Left ventricle myocardium inferior (tissue), 1 donor: Measurements from ENCODE around the gene FLT1. TPM values are rescaled to one million over a fixed set of nuclear protein-coding genes. Genes with fewer than 3 reads are reported as not detected.
A peak's percentile ranks its signal among the peaks of the same experiment; 100 is the strongest.

Source experiments
- DNase-seq: peaks from one replicate; pipeline ENCODE4 v3.0.0-alpha.2; 2020
- H3K27ac ChIP-seq: fragments of 200-600 bp; replicated peaks from 2 replicates; pipeline ENCODE4 v1.8.0; 2021
- H3K27me3 ChIP-seq: fragments of 200-600 bp; 2 replicates; pipeline ENCODE4 v1.8.0; 2021; ENCODE audit warnings: low read depth
- H3K36me3 ChIP-seq: fragments of 200-600 bp; 2 replicates; pipeline ENCODE4 v1.8.0; 2021
- H3K4me1 ChIP-seq: fragments of 200-600 bp; 2 replicates; pipeline ENCODE4 v1.8.0; 2021
- H3K4me3 ChIP-seq: fragments of 200-600 bp; 2 replicates; pipeline ENCODE4 v1.8.0; 2021; ENCODE audit warnings: mild to moderate bottlenecking, moderate library complexity
- H3K9me3 ChIP-seq: fragments of 200-600 bp; replicated peaks from 2 replicates; pipeline ENCODE4 v1.8.0; 2021
- intact Hi-C: fragments of 100-400 bp; cut with micrococcal nuclease; formaldehyde crosslinking; loops from one replicate; pipeline ENCODE4 v1.11.0; 2022
- total RNA-seq: library from RNA; stranded (reverse); fragmentation: NEBNext Ultra II Directional; extraction: Animal tissue kit (Norgen Biotek cat#: 25700); gene quantifications from one replicate; pipeline ENCODE4 v1.2.1, GENCODE V29; 2021
- TF ChIP-seq, protein P1 (sequence below): fragments of 200-600 bp; IDR thresholded peaks from 2 replicates; pipeline ENCODE4 v1.8.0; 2021; ENCODE audit warnings: antibody characterized with exemption, mild to moderate bottlenecking, borderline replicate concordance
- donor health status: DM: no; HTN: yes; CAD: no; lungs with severe emphysema.

Gene FLT1
- total RNA-seq, 1 donor from 2014 or later = 40.7 TPM

DNA sequence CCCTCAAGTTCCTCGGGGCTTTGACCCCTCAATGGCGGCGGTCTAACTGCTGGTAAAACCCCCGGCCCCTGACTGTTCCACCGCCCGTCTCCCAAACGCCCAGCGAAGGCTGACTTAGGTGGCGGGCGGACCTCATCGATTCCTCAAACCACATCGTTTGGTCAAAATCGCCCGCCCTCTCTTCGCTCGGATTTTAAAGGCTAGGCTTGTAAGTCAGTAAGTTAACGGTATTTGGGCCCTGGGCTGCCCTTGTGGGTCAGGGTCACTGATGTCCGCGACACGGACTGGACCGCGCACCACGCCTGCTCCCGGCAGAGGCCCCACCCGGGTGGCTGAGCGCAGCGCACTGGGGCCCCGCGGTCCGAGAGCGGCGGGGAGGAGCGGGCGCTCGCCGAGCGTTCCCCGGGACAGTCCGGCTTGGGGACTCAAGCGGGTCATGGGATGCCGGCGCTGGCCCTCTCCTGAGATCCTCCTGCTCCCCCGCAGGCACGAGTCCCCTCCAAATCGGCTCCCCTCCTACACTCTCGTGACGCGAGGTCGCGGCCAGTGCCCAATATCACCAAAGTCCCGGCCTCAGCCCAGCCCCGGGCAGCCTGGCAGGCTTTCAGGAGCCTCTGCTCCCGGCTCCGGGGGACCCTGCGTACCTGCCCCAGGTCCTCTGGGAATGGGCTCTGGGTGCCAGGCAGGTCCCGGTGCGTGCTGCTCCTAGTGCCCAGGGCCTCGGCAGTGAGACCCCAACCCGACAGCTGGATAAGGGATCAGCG, 1.0 kb downstream of the FLT1 start:
- H3K27ac ChIP-seq = peak overlapping the region; percentile 92
- H3K27me3 ChIP-seq = peaks cover 82% of the 10 kb centered on the region
- intact Hi-C loops = loop anchor here (10.0 kb wide), 1 partner anchor 141 kb away; no protein-coding TSS in a partner anchor
- no peaks in the 10 kb centered on the region for H3K36me3 ChIP-seq
- no peaks in the 10 kb centered on the region for H3K9me3 ChIP-seq
- peaks cover 48% of the 10 kb centered on the region for H3K4me1 ChIP-seq
- H3K4me3 ChIP-seq = peak overlapping the region; percentile 75
- TF ChIP-seq, protein P1, sequence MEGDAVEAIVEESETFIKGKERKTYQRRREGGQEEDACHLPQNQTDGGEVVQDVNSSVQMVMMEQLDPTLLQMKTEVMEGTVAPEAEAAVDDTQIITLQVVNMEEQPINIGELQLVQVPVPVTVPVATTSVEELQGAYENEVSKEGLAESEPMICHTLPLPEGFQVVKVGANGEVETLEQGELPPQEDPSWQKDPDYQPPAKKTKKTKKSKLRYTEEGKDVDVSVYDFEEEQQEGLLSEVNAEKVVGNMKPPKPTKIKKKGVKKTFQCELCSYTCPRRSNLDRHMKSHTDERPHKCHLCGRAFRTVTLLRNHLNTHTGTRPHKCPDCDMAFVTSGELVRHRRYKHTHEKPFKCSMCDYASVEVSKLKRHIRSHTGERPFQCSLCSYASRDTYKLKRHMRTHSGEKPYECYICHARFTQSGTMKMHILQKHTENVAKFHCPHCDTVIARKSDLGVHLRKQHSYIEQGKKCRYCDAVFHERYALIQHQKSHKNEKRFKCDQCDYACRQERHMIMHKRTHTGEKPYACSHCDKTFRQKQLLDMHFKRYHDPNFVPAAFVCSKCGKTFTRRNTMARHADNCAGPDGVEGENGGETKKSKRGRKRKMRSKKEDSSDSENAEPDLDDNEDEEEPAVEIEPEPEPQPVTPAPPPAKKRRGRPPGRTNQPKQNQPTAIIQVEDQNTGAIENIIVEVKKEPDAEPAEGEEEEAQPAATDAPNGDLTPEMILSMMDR = no peak
- no peak for DNase-seq

DNA sequence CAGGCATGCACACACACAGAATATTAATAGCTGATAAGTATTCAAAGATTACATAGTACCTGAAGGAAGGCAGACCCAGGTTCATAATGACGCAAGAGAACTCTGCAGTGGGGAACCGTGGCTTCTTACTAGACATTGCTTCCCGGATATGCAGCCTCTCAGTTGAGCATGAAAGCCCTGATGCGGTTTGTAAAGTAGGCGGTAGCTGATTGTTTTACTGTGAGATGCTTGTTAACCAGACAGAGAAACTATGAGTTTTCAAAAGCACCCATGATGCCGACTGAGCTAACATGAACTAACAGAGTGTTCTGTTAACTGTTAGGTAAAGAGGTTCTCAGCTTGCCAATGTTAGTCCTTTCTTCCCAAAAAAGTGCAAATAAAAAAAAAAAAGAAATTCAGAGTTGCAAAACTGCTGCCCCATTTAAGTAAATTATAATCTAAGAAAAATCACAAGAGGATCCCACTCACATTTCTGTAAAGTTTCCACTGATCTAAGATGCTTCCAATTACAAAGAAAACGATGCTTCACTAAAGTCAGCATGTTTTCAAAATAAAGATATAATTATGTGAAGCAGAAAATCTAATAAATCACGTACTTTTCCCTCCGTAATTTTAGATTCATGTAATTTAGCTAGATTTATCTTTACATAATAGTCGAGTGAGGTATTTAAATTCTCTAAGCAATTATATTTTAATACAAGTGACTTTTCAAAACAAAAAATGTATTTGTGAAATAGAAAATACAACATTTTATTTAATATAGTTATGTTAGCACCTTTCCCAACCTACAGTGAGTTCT, 2.2 kb downstream of the FLT1 start:
- Histone ChIP-seq H3K9me3 (no peaks in the 10 kb centered on the region), H3K27me3 (peaks cover 85% of the 10 kb centered on the region), H3K4me1 (peaks cover 59% of the 10 kb centered on the region), H3K36me3 (no peaks in the 10 kb centered on the region), H3K4me3 (peak overlapping the region; percentile 75), H3K27ac (peak overlapping the region; percentile 92)
- TF ChIP-seq, protein P1 = no peak
- intact Hi-C loops = loop anchor here (10.0 kb wide), 1 partner anchor 142 kb away; no protein-coding TSS in a partner anchor
- DNase-seq = no peak

DNA sequence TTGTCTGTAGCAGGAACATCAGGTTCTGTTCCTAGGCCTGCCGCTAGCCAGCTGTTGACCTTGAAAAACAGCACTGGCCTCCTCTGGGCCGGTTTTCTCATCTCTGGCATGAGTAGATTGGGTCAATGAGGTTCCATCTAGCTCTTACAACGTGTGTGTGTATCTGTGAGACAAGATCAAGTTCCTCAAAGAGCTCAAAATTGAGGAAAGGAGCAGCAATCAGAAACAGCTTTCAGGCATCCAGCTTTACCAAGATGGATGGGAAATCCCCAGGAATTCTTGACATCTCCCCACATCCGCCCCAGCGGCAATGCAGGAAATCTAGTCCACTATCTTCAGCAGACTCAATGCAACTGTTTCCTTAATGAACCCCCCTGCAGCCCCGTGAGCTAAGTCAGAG, 4.9 kb downstream of the FLT1 start:
- Histone ChIP-seq H3K36me3 (no peaks in the 10 kb centered on the region), H3K4me1 (peaks cover 67% of the 10 kb centered on the region), H3K9me3 (no peaks in the 10 kb centered on the region), H3K4me3 (peak overlapping the region; percentile 75), H3K27ac (peak overlapping the region; percentile 92), H3K27me3 (peaks cover 69% of the 10 kb centered on the region)
- DNase-seq = no peak
- TF ChIP-seq, protein P1 = no peak
- intact Hi-C loops = loop anchor here (10.0 kb wide), 1 partner anchor 145 kb away; no protein-coding TSS in a partner anchor

DNA sequence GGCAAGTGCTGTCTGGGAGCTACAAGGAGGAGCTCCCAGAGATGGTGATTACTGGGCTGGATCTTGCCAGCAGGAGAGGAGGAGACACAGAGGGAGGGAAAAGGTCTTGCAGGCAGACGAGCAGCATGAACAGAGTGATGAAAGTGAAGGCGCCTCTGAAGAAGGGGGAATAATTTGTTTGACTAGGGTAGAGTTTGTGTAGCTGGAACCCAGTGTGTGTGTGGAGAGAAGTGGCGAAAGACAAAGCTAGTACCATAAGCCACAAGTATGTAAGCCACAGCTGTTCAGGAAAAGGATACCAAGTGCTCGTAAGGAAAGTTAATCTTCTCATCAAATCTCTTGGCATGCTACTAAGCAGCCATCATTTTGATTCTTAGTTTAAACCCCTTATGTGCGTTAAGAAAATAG, 5.4 kb downstream of the FLT1 start:
- peak overlapping the region; percentile 75 for H3K4me3 ChIP-seq
- H3K9me3 ChIP-seq = no peaks in the 10 kb centered on the region
- TF ChIP-seq, protein P1 = no peak
- peaks cover 67% of the 10 kb centered on the region for H3K4me1 ChIP-seq
- peak overlapping the region; percentile 92 for H3K27ac ChIP-seq
- intact Hi-C loops = no loop called here
- H3K36me3 ChIP-seq = no peaks in the 10 kb centered on the region
- no peak for DNase-seq
- peaks cover 64% of the 10 kb centered on the region for H3K27me3 ChIP-seq

DNA sequence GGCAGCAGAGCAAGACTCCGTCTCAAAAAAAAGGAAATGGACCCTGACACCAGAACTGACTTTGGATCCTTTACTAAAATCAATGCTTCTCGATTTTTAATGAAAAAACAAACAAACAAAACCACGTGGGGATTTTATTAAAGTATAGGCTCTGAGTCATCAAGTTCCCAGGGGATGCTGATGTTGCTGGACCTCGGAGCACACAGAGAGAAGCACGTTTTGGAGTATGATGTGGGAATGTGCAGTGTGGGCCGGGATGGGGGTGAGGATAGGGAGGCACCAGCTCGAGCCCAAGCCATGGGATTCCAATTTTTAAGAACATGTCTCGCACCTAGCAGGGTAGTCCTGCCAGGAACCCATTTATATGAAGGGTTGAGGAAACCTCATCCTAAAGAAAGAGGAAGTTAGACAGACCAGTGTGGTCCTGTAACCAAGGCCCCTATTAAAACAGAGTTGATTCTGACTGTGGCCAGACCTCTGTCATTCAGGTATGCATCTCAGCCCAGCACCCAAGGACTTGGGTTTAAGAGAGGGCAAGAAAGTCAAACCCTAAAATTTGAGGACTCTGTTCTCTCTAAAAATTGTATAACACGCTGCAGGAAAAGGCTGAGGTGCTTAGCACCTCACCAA, 6.4 kb downstream of the FLT1 start:
- TF ChIP-seq, protein P1 = no peak

More for the DNA sequence above, 6.4 kb downstream of the FLT1 start:
- intact Hi-C loops = no loop called here
- Histone ChIP-seq H3K4me1 (peaks cover 67% of the 10 kb centered on the region), H3K27me3 (peaks cover 54% of the 10 kb centered on the region), H3K9me3 (no peaks in the 10 kb centered on the region), H3K27ac (peak overlapping the region; percentile 92), H3K4me3 (peak overlapping the region; percentile 75), H3K36me3 (no peaks in the 10 kb centered on the region)
- no peak for DNase-seq
